Measurements from ENCODE around the gene WASL. TPM values are rescaled to one million over a fixed set of nuclear protein-coding genes. Genes with fewer than 3 reads are reported as not detected.
"Not testable (repeated sequence)": the region's sequence is repeated elsewhere in the genome, so short reads cannot be mapped to it uniquely, and the experiment has no call there.

The WASL gene
- total RNA-seq, 1 donor from 2014 or later = 33.7 TPM

- Mint-ChIP-seq H3K36me3 (ENCODE audit: low read depth, unreplicated experiment) (no peaks in the 10 kb centered on the region), H3K9me3 (ENCODE audit: unreplicated experiment) (no peaks in the 10 kb centered on the region), H3K27me3 (ENCODE audit: unreplicated experiment) (peaks cover 1% of the 10 kb centered on the region), H3K4me3 (ENCODE audit: unreplicated experiment) (no peak overlapping the region), H3K27ac (ENCODE audit: unreplicated experiment) (no peak overlapping the region), H3K4me1 (ENCODE audit: unreplicated experiment) (no peaks in the 10 kb centered on the region)
- TF ChIP-seq, protein P1, sequence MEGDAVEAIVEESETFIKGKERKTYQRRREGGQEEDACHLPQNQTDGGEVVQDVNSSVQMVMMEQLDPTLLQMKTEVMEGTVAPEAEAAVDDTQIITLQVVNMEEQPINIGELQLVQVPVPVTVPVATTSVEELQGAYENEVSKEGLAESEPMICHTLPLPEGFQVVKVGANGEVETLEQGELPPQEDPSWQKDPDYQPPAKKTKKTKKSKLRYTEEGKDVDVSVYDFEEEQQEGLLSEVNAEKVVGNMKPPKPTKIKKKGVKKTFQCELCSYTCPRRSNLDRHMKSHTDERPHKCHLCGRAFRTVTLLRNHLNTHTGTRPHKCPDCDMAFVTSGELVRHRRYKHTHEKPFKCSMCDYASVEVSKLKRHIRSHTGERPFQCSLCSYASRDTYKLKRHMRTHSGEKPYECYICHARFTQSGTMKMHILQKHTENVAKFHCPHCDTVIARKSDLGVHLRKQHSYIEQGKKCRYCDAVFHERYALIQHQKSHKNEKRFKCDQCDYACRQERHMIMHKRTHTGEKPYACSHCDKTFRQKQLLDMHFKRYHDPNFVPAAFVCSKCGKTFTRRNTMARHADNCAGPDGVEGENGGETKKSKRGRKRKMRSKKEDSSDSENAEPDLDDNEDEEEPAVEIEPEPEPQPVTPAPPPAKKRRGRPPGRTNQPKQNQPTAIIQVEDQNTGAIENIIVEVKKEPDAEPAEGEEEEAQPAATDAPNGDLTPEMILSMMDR (IDR thresholded peaks at IDR 0.05; ENCODE audit: unreplicated experiment) = no peak
- no peak for DNase-seq (ENCODE audit: low spot score)
Measured at GRCh38 chr7:123787220-123788007, 38.6 kb upstream of the WASL start.

GRCh38 chr7:123784263-123784662 lies 35.5 kb upstream of the WASL start:
- Mint-ChIP-seq H3K27ac (ENCODE audit: unreplicated experiment) (no peak overlapping the region), H3K9me3 (ENCODE audit: unreplicated experiment) (no peaks in the 10 kb centered on the region), H3K36me3 (ENCODE audit: low read depth, unreplicated experiment) (no peaks in the 10 kb centered on the region), H3K27me3 (ENCODE audit: unreplicated experiment) (peaks cover 1% of the 10 kb centered on the region), H3K4me1 (ENCODE audit: unreplicated experiment) (peaks cover 6% of the 10 kb centered on the region), H3K4me3 (ENCODE audit: unreplicated experiment) (no peak overlapping the region)
- no peak for DNase-seq (ENCODE audit: low spot score)
- TF ChIP-seq, protein P1 (IDR thresholded peaks at IDR 0.05; ENCODE audit: unreplicated experiment) = no peak

DNA sequence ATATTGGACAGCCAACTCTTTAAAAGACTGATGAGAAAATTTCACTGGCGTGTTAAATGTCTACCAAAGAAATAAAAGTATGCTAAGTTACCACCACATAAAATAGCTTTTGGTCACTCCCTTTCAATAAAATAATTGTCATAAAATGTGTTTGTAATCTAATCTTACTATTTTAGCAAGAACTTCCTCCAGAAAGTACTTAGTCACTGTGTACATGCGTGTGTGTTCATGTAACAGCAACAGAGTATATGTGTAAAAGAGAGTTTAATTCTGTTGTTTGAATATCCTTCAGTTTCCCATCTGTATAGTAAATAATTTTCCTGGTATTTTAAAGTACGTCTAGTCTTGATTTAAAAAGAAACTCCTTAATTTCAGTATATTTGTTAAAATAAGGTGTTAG lies 35.0 kb upstream of the WASL start:
- Mint-ChIP-seq H3K4me1 (ENCODE audit: unreplicated experiment) (peaks cover 6% of the 10 kb centered on the region), H3K9me3 (ENCODE audit: unreplicated experiment) (no peaks in the 10 kb centered on the region), H3K27ac (ENCODE audit: unreplicated experiment) (no peak overlapping the region), H3K27me3 (ENCODE audit: unreplicated experiment) (peaks cover 1% of the 10 kb centered on the region), H3K4me3 (ENCODE audit: unreplicated experiment) (no peak overlapping the region), H3K36me3 (ENCODE audit: low read depth, unreplicated experiment) (no peaks in the 10 kb centered on the region)
- no peak for DNase-seq (ENCODE audit: low spot score)
- TF ChIP-seq, protein P1 (IDR thresholded peaks at IDR 0.05; ENCODE audit: unreplicated experiment) = no peak

- peaks cover 6% of the 10 kb centered on the region for H3K4me1 Mint-ChIP-seq (ENCODE audit: unreplicated experiment)
- no peaks in the 10 kb centered on the region for H3K36me3 Mint-ChIP-seq (ENCODE audit: low read depth, unreplicated experiment)
- TF ChIP-seq, protein P1 (IDR thresholded peaks at IDR 0.05; ENCODE audit: unreplicated experiment) = no peak
- no peak for DNase-seq (ENCODE audit: low spot score)
- no peak overlapping the region for H3K4me3 Mint-ChIP-seq (ENCODE audit: unreplicated experiment)
- H3K27ac Mint-ChIP-seq (ENCODE audit: unreplicated experiment) = no peak overlapping the region
- no peaks in the 10 kb centered on the region for H3K9me3 Mint-ChIP-seq (ENCODE audit: unreplicated experiment)
- H3K27me3 Mint-ChIP-seq (ENCODE audit: unreplicated experiment) = peaks cover 1% of the 10 kb centered on the region
Measured at GRCh38 chr7:123782071-123782798, 33.4 kb upstream of the WASL start.

GRCh38 chr7:123780472-123780871 lies 31.7 kb upstream of the WASL start:
- H3K9me3 Mint-ChIP-seq (ENCODE audit: unreplicated experiment); DNase-seq (ENCODE audit: low spot score); H3K4me1 Mint-ChIP-seq (ENCODE audit: unreplicated experiment); H3K4me3 Mint-ChIP-seq (ENCODE audit: unreplicated experiment); H3K36me3 Mint-ChIP-seq (ENCODE audit: low read depth, unreplicated experiment); H3K27ac Mint-ChIP-seq (ENCODE audit: unreplicated experiment); H3K27me3 Mint-ChIP-seq (ENCODE audit: unreplicated experiment): not testable (repeated sequence)

All from endothelial cell (in vitro differentiated cells).